C4-2B (cell line): ENCODE measurements around the gene PROKR2.

Source experiments
- CTCF ChIP-seq: fragments of 450-650 bp; conservative IDR thresholded peaks from 2 replicates; pipeline ENCODE4 v1.5.1; 2017; ENCODE audit warnings: mild to moderate bottlenecking
- ZFX ChIP-seq: fragments of 450-650 bp; IDR thresholded peaks from 2 replicates; pipeline ENCODE4 v1.6.1; 2017

GRCh38 chr20:5349448-5349847 lies 32.7 kb upstream of the PROKR2 start:
- TF ChIP-seq CTCF (no peak), ZFX (no peak)
